NT2/D1 (cell line): ENCODE results near the gene NEK5.
"Not testable (repeated sequence)": the region's sequence is repeated elsewhere in the genome, so short reads cannot be mapped to it uniquely, and the experiment has no call there.

ENCODE experiments used
- DNase-seq: peaks from one replicate; pipeline ENCODE4 v3.0.0-alpha.2; 2011; ENCODE audit warnings: low read depth, low spot score
- H3K27me3 ChIP-seq: 2 replicates; pipeline ENCODE4 v1.6.0; 2011; ENCODE audit warnings: mild to moderate bottlenecking; ENCODE audit not compliant: insufficient read length, insufficient read depth
- H3K36me3 ChIP-seq: 2 replicates; pipeline ENCODE4 v1.6.1; 2011; ENCODE audit warnings: mild to moderate bottlenecking, low read length, mixed read lengths; ENCODE audit not compliant: insufficient read depth, insufficient read length
- H3K4me1 ChIP-seq: 2 replicates; pipeline ENCODE4 v1.5.1; 2011; ENCODE audit not compliant: insufficient read depth, insufficient read length
- H3K4me3 ChIP-seq: 2 replicates; pipeline ENCODE4 v1.5.1; 2011; ENCODE audit warnings: low read depth; ENCODE audit not compliant: insufficient read length
- H3K9ac ChIP-seq: 2 replicates; pipeline ENCODE4 v1.6.0; 2011; ENCODE audit warnings: low read depth; ENCODE audit not compliant: insufficient read length
- H3K9me3 ChIP-seq: 2 replicates; pipeline ENCODE4 v1.5.1; 2011; ENCODE audit warnings: mild to moderate bottlenecking, low read length; ENCODE audit not compliant: insufficient read depth
- SUZ12 ChIP-seq: IDR thresholded peaks from 2 replicates; pipeline ENCODE4 v1.6.1; 2011; ENCODE audit not compliant: insufficient read length, insufficient read depth; ENCODE audit errors: extremely low read depth
- YY1 ChIP-seq: IDR thresholded peaks from 2 replicates; pipeline ENCODE4 v1.6.1; 2011; ENCODE audit not compliant: insufficient read length, insufficient read depth
- ZNF274 ChIP-seq: IDR thresholded peaks from 2 replicates; pipeline ENCODE4 v1.6.1; 2011; ENCODE audit warnings: mild to moderate bottlenecking, low read depth, low read length

NEK5 gene

DNA sequence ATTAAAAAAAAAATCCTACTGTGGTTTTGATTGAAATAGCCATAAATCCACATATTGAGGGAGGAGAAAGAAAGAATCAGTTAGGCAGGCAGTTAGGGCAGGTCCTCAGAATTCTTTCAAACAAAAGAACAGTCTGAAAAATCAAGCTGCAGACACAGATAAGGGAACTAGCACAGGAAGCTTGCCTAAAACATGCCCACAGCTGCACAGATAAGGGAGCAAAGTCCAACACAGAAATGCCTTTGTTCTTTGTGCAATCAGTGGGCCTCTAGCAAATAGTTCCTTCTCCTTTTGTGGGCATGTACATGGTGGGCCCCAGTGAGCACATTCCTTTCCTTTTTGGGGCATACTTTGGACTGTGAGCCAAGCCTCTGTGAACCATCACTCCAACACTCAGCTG, 61.6 kb downstream of the NEK5 start:
- Histone ChIP-seq H3K9me3 (peaks cover 8% of the 10 kb centered on the region; the same call in 1 of the 2 replicates), H3K4me3 (no peak overlapping the region), H3K36me3 (no peaks in the 10 kb centered on the region), H3K9ac (no peak overlapping the region), H3K27me3 (no peaks in the 10 kb centered on the region), H3K4me1 (no peaks in the 10 kb centered on the region)
- TF ChIP-seq ZNF274 (no peak), SUZ12 (no peak), YY1 (no peak)
- DNase-seq, result no peak

DNA sequence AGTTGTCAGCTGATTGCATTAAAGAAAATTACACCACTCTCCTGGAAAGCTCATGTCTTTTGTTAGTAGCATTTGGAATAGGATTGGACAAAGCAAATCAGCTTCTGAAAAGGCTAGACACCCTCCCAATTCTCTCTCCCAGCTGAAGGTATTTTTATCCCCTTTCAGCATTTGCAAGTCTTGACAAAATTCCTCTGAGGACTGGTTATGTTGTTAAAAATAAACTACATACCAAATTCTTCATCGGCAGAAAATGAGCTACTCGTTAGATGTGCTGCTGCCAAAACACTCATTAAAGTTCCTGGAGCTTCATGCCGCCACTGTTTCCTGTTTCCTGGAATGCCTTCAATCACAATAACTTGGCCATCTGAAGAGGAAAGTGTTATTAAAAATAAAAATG, 67.3 kb downstream of the NEK5 start:
- Histone ChIP-seq H3K36me3 (no peaks in the 10 kb centered on the region), H3K9me3 (no peaks in the 10 kb centered on the region), H3K9ac (no peak overlapping the region), H3K4me1 (no peaks in the 10 kb centered on the region), H3K4me3 (no peak overlapping the region), H3K27me3 (no peaks in the 10 kb centered on the region)
- TF ChIP-seq ZNF274, result no peak
- DNase-seq, result no peak

DNA sequence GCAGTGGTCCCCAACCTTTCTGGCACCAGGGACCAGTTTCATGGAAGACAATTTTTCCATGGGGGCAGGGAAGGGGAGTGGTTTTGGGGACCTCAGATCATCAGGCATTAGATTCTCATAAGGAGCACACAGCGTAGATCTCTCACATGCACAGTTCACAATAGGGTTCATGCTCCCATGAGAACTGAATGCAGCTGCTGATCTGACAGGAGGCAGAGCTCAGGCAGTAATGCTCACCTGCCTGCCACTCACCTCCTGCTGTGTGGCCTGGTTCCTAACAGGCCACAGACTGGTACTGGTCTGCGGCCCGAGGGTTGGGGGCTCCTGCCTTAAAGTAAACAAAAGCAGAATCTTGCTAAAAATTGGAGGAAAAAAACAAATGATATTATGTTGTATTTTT, 67.8 kb downstream of the NEK5 start:
- not testable (repeated sequence) for H3K9me3 ChIP-seq, H3K9ac ChIP-seq, H3K27me3 ChIP-seq, DNase-seq, H3K36me3 ChIP-seq, H3K4me1 ChIP-seq, H3K4me3 ChIP-seq

DNA sequence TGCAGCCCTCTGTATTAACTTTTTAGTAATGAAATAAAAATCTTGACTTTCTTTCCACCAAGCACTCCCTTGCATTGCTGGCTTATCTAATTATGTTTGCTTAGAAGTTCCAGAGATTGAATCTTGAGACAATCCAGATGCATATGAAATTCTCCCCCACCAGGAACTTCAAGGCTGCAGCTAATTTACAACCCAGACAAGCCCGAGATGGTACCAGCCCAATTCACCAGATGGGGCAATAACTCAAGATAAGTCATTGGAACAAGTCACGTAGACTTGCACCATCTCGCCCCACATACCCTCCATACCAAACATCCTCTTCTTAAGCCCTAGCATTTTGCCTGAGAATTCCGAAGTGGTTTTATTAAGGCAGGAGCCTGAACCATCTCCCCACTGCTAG, 75.4 kb downstream of the NEK5 start:
- Histone ChIP-seq H3K36me3 (no peaks in the 10 kb centered on the region), H3K27me3 (no peaks in the 10 kb centered on the region), H3K9ac (no peak overlapping the region), H3K4me1 (no peaks in the 10 kb centered on the region), H3K4me3 (no peak overlapping the region), H3K9me3 (no peaks in the 10 kb centered on the region)
- DNase-seq, result no peak
- no peak for TF ChIP-seq SUZ12
- no peak for TF ChIP-seq YY1
- TF ChIP-seq ZNF274, result no peak

DNA sequence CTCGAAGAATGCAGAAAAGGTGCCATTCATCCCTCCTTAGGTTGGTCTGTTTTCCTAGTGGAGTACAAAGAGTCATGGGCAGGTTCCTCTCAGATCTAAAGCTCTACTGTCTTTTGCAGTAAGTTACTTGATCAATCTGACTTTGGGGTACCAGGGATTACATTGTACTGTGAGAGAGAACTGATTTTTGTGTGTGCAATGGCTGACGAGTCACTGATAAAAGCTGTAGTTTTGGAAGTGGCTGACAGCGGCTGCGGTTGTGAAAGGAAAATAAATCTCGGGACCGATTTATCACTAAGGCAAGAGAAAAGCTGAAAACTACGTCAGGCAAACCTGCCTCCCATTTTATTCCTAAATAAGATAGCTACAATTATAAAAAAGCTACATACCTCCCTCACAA, 77.5 kb downstream of the NEK5 start:
- no peak overlapping the region for H3K9ac ChIP-seq
- TF ChIP-seq YY1 (no peak), ZNF274 (no peak), SUZ12 (no peak)
- no peaks in the 10 kb centered on the region for H3K4me1 ChIP-seq
- no peaks in the 10 kb centered on the region for H3K9me3 ChIP-seq
- no peak overlapping the region for H3K4me3 ChIP-seq
- H3K27me3 ChIP-seq, result no peaks in the 10 kb centered on the region
- no peak for DNase-seq
- no peaks in the 10 kb centered on the region for H3K36me3 ChIP-seq

DNA sequence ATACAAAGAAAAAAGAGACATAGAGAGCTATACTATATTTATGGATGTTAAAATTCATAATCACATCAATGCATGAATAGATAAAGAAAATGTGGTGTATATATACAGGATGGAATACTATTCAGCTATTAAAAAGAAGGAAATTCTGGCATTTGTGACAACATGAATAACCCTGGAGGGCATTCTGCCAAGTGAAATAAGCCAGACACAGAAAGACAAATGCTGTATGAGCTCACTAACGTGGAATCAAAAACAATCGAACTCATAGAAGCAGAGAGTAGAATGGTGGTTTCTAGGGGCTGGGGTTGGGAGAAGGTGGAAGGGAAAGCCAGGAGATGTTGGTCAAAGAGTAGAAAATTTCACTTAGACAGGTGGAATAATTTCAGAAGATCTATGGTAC, 80.4 kb downstream of the NEK5 start:
- no peak overlapping the region for H3K9ac ChIP-seq
- no peak for DNase-seq

GRCh38 chr13:52047463-52047862, 81.4 kb downstream of the NEK5 start:
- TF ChIP-seq ZNF274, result no peak
- TF ChIP-seq YY1, result no peak
- TF ChIP-seq SUZ12, result no peak
- no peaks in the 10 kb centered on the region for H3K9me3 ChIP-seq
- H3K4me3 ChIP-seq, result no peak overlapping the region
- DNase-seq, result no peak
- H3K36me3 ChIP-seq, result no peaks in the 10 kb centered on the region
- H3K4me1 ChIP-seq, result no peaks in the 10 kb centered on the region
- H3K9ac ChIP-seq, result no peak overlapping the region
- no peaks in the 10 kb centered on the region for H3K27me3 ChIP-seq

More for the DNA sequence above, 80.4 kb downstream of the NEK5 start:
- Histone ChIP-seq H3K4me1 (no peaks in the 10 kb centered on the region), H3K4me3 (no peak overlapping the region), H3K9me3 (no peaks in the 10 kb centered on the region), H3K27me3 (no peaks in the 10 kb centered on the region), H3K36me3 (no peaks in the 10 kb centered on the region)
- no peak for TF ChIP-seq SUZ12
- no peak for TF ChIP-seq YY1
- TF ChIP-seq ZNF274, result no peak

DNA sequence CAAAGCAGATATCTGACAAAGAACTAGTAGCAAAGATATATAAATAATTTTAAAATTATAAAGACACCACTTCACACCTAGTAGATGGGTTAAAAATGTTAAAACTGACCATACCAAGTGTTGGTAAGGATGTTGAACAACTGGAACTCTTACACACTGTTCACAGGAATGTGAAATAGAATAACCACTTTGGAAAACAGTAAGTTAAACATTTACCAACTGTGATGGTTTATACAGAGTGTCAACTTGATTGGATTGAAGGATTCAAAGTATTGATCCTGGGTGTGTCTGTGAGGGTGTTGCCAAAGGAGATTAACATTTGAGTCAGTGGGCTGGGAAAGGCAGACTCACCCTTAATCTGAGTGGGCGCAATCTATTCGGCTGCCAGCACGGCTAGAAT, 85.2 kb downstream of the NEK5 start:
- Histone ChIP-seq H3K27me3 (no peaks in the 10 kb centered on the region), H3K4me3 (no peak overlapping the region), H3K9ac (no peak overlapping the region), H3K36me3 (no peaks in the 10 kb centered on the region), H3K9me3 (no peaks in the 10 kb centered on the region), H3K4me1 (no peaks in the 10 kb centered on the region)
- DNase-seq, result no peak
- TF ChIP-seq ZNF274, result no peak
- no peak for TF ChIP-seq YY1
- TF ChIP-seq SUZ12, result no peak
